ENCODE measurements around the gene RANBP1. TPM values are rescaled to one million over a fixed set of nuclear protein-coding genes. Genes with fewer than 3 reads are reported as not detected.
A peak's percentile ranks its signal among the peaks of the same experiment; 100 is the strongest.

RANBP1 gene
- total and polyA plus RNA-seq, 9 of the 15 experiments (the other 6 are each of a cell fraction or from before 2014, with no cell fraction given): 162 to 2,891 (median 1,289) TPM

GRCh38 chr22:20159076-20159475, 43.2 kb downstream of the RANBP1 start:
- DNase-seq (ENCODE audit: extremely low read depth in 1 of 4, low spot score in 3 of 4): peak in 2 of 4 experiments; percentile 70 to 73
- no peak overlapping the region for H3K27ac ChIP-seq (ENCODE audit: extremely low read depth, low read depth, low read length)
- CTCF ChIA-PET (ENCODE audit: low intra/inter-chr PET ratio): interaction anchor here (0.6 to 5.5 kb wide), 2 partner anchors 125 to 296 kb away, joined by 3 to 126 read pairs; no protein-coding TSS in a partner anchor
- POLR2A ChIA-PET: interaction anchor here (0.7 to 1.3 kb wide), 2 partner anchors 125 to 276 kb away, joined by 3 to 5 read pairs; no protein-coding TSS in a partner anchor
- intact Hi-C loops (cut with micrococcal nuclease): loop anchor here (5.0 to 10.0 kb wide), 2 partner anchors 33 to 256 kb away; no protein-coding TSS in a partner anchor
- WGBS (ENCODE audit: insufficient coverage, low coverage, missing lambda C conversion rate): 2% methylated on average over 9 of the region's 9 CpGs
- H3K9me3 ChIP-seq (replicated peaks; ENCODE audit: control insufficient read depth, insufficient read depth, low read depth, low read length): peaks cover 6% of the 10 kb centered on the region
- no TSS peak for BruUV-seq (replicated peaks)
- peaks cover 0 to 53% of the 10 kb centered on the region in 2 experiments; a peak in 2 of 5 replicates for H3K4me1 ChIP-seq (replicated peaks in 1 of 2; ENCODE audit: control insufficient read depth in 2 of 2, insufficient read depth in 2 of 2, low read length in 2 of 2)
- peaks cover 28% of the 10 kb centered on the region for H4K20me1 ChIP-seq (replicated peaks; ENCODE audit: control insufficient read depth, insufficient read depth, low read length)
- no peak overlapping the region for H3K4me3 ChIP-seq
- H3K27me3 ChIP-seq (ENCODE audit: control insufficient read depth in 2 of 2, insufficient read depth in 2 of 2, low read length in 2 of 2): peaks cover 18 to 54% of the 10 kb centered on the region in 2 experiments; a peak in 4 of 5 replicates
- H3K79me2 ChIP-seq (ENCODE audit: control insufficient read depth, insufficient read depth, low read length): no peaks in the 10 kb centered on the region
- H3K4me2 ChIP-seq (ENCODE audit: insufficient read depth, low read length): no peak overlapping the region
- no peaks in the 10 kb centered on the region for H3K9me1 ChIP-seq (ENCODE audit: control insufficient read depth, insufficient read depth, low read length)
- no peak overlapping the region for H2AFZ ChIP-seq (ENCODE audit: low read depth, low read length)
- H3K9ac ChIP-seq (ENCODE audit: insufficient read depth in 1 of 2, low read depth in 2 of 2, low read length in 2 of 2): peak overlapping the region in 1 of 2 experiments; percentile 39; a peak in 2 of 4 replicates
- in situ Hi-C loops (cut with MboI): loop anchor here (5.0 to 25.0 kb wide), 3 partner anchors 133 to 528 kb away; no protein-coding TSS in a partner anchor
- FAIRE-seq: no peak
- H3K36me3 ChIP-seq (ENCODE audit: control insufficient read depth, insufficient read depth, low read length): no peaks in the 10 kb centered on the region
- ATAC-seq: 0 out of 3 replicates have a peak, but pooled peaks have one; percentile 5
- TF ChIP-seq ZNF280A (IDR thresholded peaks at IDR 0.05; ENCODE audit: low read depth, partially characterized antibody) (no peak), ZBTB7A (IDR thresholded peaks at IDR 0.05; ENCODE audit: borderline replicate concordance, control insufficient read depth, low read depth, low read length) (no peak), KDM2B (CRISPR knock-in tag; IDR thresholded peaks at IDR 0.05) (no peak), TEAD4 (IDR thresholded peaks at IDR 0.05; ENCODE audit: low read length) (no peak), TEAD4 (CRISPR knock-in tag; IDR thresholded peaks at IDR 0.05; ENCODE audit: borderline replicate concordance) (0 out of 2 replicates have a peak, but pooled peaks have one; percentile 10), THRAP3 (IDR thresholded peaks at IDR 0.05; ENCODE audit: borderline replicate concordance) (no peak), THRB (CRISPR knock-in tag; conservative IDR thresholded peaks at IDR 0.05) (no peak), POU5F1 (IDR thresholded peaks at IDR 0.05; ENCODE audit: borderline replicate concordance, low read depth, low read length, partially characterized antibody) (no peak), HMGXB4 (CRISPR knock-in tag; IDR thresholded peaks at IDR 0.05) (no peak)
- TF ChIP-seq, protein P1, sequence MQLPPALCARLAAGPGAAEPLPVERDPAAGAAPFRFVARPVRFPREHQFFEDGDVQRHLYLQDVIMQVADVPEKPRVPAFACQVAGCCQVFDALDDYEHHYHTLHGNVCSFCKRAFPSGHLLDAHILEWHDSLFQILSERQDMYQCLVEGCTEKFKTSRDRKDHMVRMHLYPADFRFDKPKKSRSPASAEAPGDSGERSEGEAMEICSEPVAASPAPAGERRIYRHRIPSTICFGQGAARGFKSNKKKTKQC (CRISPR knock-in tag; IDR thresholded peaks at IDR 0.05): peak; percentile 58; the same call in 1 of the 2 replicates
- TF ChIP-seq, protein P2, sequence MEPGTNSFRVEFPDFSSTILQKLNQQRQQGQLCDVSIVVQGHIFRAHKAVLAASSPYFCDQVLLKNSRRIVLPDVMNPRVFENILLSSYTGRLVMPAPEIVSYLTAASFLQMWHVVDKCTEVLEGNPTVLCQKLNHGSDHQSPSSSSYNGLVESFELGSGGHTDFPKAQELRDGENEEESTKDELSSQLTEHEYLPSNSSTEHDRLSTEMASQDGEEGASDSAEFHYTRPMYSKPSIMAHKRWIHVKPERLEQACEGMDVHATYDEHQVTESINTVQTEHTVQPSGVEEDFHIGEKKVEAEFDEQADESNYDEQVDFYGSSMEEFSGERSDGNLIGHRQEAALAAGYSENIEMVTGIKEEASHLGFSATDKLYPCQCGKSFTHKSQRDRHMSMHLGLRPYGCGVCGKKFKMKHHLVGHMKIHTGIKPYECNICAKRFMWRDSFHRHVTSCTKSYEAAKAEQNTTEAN (CRISPR knock-in tag; IDR thresholded peaks at IDR 0.05): 0 out of 2 replicates have a peak, but pooled peaks have one; percentile 12

Data from K562 (cell line).